Activated T-cell treated with anti-CD3 and anti-CD28 coated beads for 24 hours (primary cell): Measurements from ENCODE around the gene KCNH8.

ENCODE experiments used
- DNase-seq: peaks from one replicate; pipeline ENCODE4 v3.0.0-alpha.2; 2020; ENCODE audit warnings: low read depth

KCNH8 gene

GRCh38 chr3:19364148-19364547, 215.8 kb downstream of the KCNH8 start:
- no peak for DNase-seq

- no peak for DNase-seq
Observed at GRCh38 chr3:19365471-19365870, 217.2 kb downstream of the KCNH8 start.

GRCh38 chr3:19384868-19385267, 236.6 kb downstream of the KCNH8 start:
- DNase-seq, result no peak

- no peak for DNase-seq
Observed at GRCh38 chr3:19392150-19392549, 243.8 kb downstream of the KCNH8 start.

GRCh38 chr3:19394946-19395345, 246.6 kb downstream of the KCNH8 start:
- DNase-seq, result no peak

- no peak for DNase-seq
Observed at GRCh38 chr3:19396726-19397125, 248.4 kb downstream of the KCNH8 start.

GRCh38 chr3:19399356-19399755, 251.0 kb downstream of the KCNH8 start:
- DNase-seq, result no peak

GRCh38 chr3:19399836-19400235, 251.5 kb downstream of the KCNH8 start:
- DNase-seq, result no peak

- DNase-seq, result no peak
Observed at GRCh38 chr3:19420159-19420558, 271.8 kb downstream of the KCNH8 start.

GRCh38 chr3:19425825-19426224, 277.5 kb downstream of the KCNH8 start:
- DNase-seq, result no peak

- no peak for DNase-seq
Observed at GRCh38 chr3:19427422-19428149, 279.3 kb downstream of the KCNH8 start.

- no peak for DNase-seq
Observed at GRCh38 chr3:19428729-19429128, 280.4 kb downstream of the KCNH8 start.

- DNase-seq, result no peak
Observed at GRCh38 chr3:19432669-19433068, 284.4 kb downstream of the KCNH8 start.

- no peak for DNase-seq
Observed at GRCh38 chr3:19436746-19437145, 288.4 kb downstream of the KCNH8 start.

- DNase-seq, result no peak
Observed at GRCh38 chr3:19439944-19440343, 291.6 kb downstream of the KCNH8 start.

GRCh38 chr3:19446138-19446537, 297.8 kb downstream of the KCNH8 start:
- no peak for DNase-seq

- DNase-seq, result no peak
Observed at GRCh38 chr3:19446687-19447086, 298.4 kb downstream of the KCNH8 start.

- DNase-seq, result no peak
Observed at GRCh38 chr3:19455546-19455945, 307.2 kb downstream of the KCNH8 start.

- DNase-seq, result no peak
Observed at GRCh38 chr3:19456738-19457137, 308.4 kb downstream of the KCNH8 start.

- DNase-seq, result no peak
Observed at GRCh38 chr3:19457449-19457848, 309.1 kb downstream of the KCNH8 start.

- DNase-seq, result no peak
Observed at GRCh38 chr3:19467761-19468160, 319.5 kb downstream of the KCNH8 start.

- no peak for DNase-seq
Observed at GRCh38 chr3:19471138-19471537, 322.8 kb downstream of the KCNH8 start.

GRCh38 chr3:19473971-19474580, 325.8 kb downstream of the KCNH8 start:
- no peak for DNase-seq

GRCh38 chr3:19476281-19476680, 328.0 kb downstream of the KCNH8 start:
- no peak for DNase-seq
